HCT116 (cell line): ENCODE data around the gene CHRDL1. TPM values are rescaled to one million over a fixed set of nuclear protein-coding genes. Genes with fewer than 3 reads are reported as not detected.

Experiments
- ATAC-seq: fragments of 200-7000 bp; cut with Tn5 transposase; 2 replicates; pipeline ENCODE4 v1.9.1; 2020; ENCODE audit warnings: mild to moderate bottlenecking, moderate library complexity
- BruUV-seq: library from RNA; stranded (reverse); fragments of 400-500 nt; replicated peaks from 2 replicates; lab custom pipeline; 2021; lab: Mats Ljungman, UMichigan
- CTCF ChIA-PET: fragments of 300-600 bp; sonication (Branson Sonifier 250); formaldehyde crosslinking; loops from one replicate; lab custom pipeline; 2021; ENCODE audit warnings: antibody characterized with exemption; lab: Charles Lee
- POLR2A ChIA-PET: fragments of 300-600, 350-600 bp; sonication (Branson Sonifier 250); formaldehyde crosslinking; loops from one replicate; lab custom pipeline; 2021; ENCODE audit warnings: antibody characterized with exemption; lab: Charles Lee
- RAD21 ChIA-PET, 2 experiments: fragments of 300-600 bp; sonication (Branson Sonifier 250); formaldehyde crosslinking; loops; one replicate each; lab custom pipeline; 2023; ENCODE audit warnings: low total read pairs in 2 of 2; ENCODE audit not compliant: uncharacterized antibody in 2 of 2, unreplicated experiment in 2 of 2, low non-redundant PET in 1 of 2; lab: Charles Lee
- DNase-seq: peaks from one replicate; pipeline ENCODE4 v3.0.0-alpha.2; 2010; ENCODE audit warnings: low read depth, low spot score
- H2AFZ ChIP-seq: fragments of 200-600 bp; shearing (Covaris generic), sonication (generic); 2 replicates; pipeline ENCODE4 v1.6.1; 2017; ENCODE audit warnings: low read depth, mixed run types, mixed read lengths, antibody characterized with exemption, low read length; ENCODE audit not compliant: poor library complexity, severe bottlenecking
- H3K27ac ChIP-seq: 2 replicates; pipeline ENCODE4 v1.5.1; 2012; ENCODE audit warnings: low read depth, low read length
- H3K27me3 ChIP-seq: fragments of 200-600 bp; sonication (generic); 2 replicates; pipeline ENCODE4 v1.6.1; 2016; ENCODE audit warnings: mixed run types, low read length, mixed read lengths; ENCODE audit not compliant: insufficient read depth
- H3K36me3 ChIP-seq, 2 experiments: fragments of 200-500 bp in 1 of 2; fragments of 200-600 bp in 1 of 2; sonication (Bioruptor generic) in 1 of 2; sonication (generic) in 1 of 2; 2 replicates each; pipeline versions ENCODE4 v1.5.1 to v1.6.1; 2014 to 2016; ENCODE audit warnings: low read length in 2 of 2, inconsistent platforms in 1 of 2, mixed read lengths in 1 of 2, mixed run types in 1 of 2; ENCODE audit not compliant: insufficient read depth in 2 of 2, control insufficient read depth in 1 of 2
- H3K4me1 ChIP-seq, 2 experiments: fragments of 200-600 bp in 1 of 2; sonication (generic) in 1 of 2; 2 replicates each; pipeline versions ENCODE4 v1.5.1 to v1.6.1; 2012 to 2017; ENCODE audit warnings: low read length in 2 of 2, inconsistent platforms in 1 of 2, mild to moderate bottlenecking in 1 of 2, mixed read lengths in 1 of 2, mixed run types in 1 of 2, moderate library complexity in 1 of 2; ENCODE audit not compliant: insufficient read depth in 2 of 2, control insufficient read depth in 1 of 2
- H3K4me2 ChIP-seq: fragments of 200-600 bp; sonication (generic); 2 replicates; pipeline ENCODE4 v1.6.1; 2017; ENCODE audit warnings: mixed run types, low read length, mixed read lengths
- H3K4me3 ChIP-seq, 2 experiments: fragments of 200-600 bp in 1 of 2; sonication (generic) in 1 of 2; replicated peaks in 1 of 2; 2 replicates each; pipeline ENCODE4 v1.5.1; 2011 to 2016; ENCODE audit warnings: low read length in 2 of 2, control low read depth in 1 of 2, low read depth in 1 of 2, mild to moderate bottlenecking in 1 of 2, mixed read lengths in 1 of 2, mixed run types in 1 of 2
- H3K79me2 ChIP-seq: fragments of 200-600 bp; sonication (generic); 2 replicates; pipeline ENCODE4 v1.6.1; 2017; ENCODE audit warnings: mild to moderate bottlenecking, mixed run types, low read length, moderate library complexity, mixed read lengths; ENCODE audit not compliant: insufficient read depth
- H3K9ac ChIP-seq: fragments of 200-600 bp; sonication (generic); 2 replicates; pipeline ENCODE4 v1.6.1; 2016; ENCODE audit warnings: low read length, mixed read lengths
- H3K9me2 ChIP-seq: fragments of 200-600 bp; sonication (generic), shearing (Covaris generic); 2 replicates; pipeline ENCODE4 v1.6.1; 2017; ENCODE audit warnings: mixed run types, mild to moderate bottlenecking, moderate library complexity; ENCODE audit not compliant: insufficient read depth
- H3K9me3 ChIP-seq, 2 experiments: fragments of 200-500 bp in 1 of 2; fragments of 200-600 bp in 1 of 2; sonication (Bioruptor generic) in 1 of 2; sonication (generic) in 1 of 2; 2 replicates each; pipeline ENCODE4 v1.6.1; 2014 to 2017; ENCODE audit warnings: low read length in 2 of 2, mixed read lengths in 2 of 2, inconsistent platforms in 1 of 2, low read depth in 1 of 2, mild to moderate bottlenecking in 1 of 2, mixed run types in 1 of 2, moderate library complexity in 1 of 2; ENCODE audit not compliant: control insufficient read depth in 1 of 2, insufficient read depth in 1 of 2
- H4K20me1 ChIP-seq: fragments of 200-600 bp; sonication (generic), shearing (Covaris generic); 2 replicates; pipeline ENCODE4 v1.6.1; 2017; ENCODE audit warnings: mixed run types, mild to moderate bottlenecking, moderate library complexity; ENCODE audit not compliant: insufficient read depth
- EGR1 ChIP-seq: IDR thresholded peaks from 2 replicates; pipeline ENCODE4 v1.6.1; 2012; ENCODE audit warnings: low read depth
- MAX ChIP-seq: IDR thresholded peaks from 2 replicates; pipeline ENCODE4 v1.6.1; 2012
- POLR2A ChIP-seq: IDR thresholded peaks from 2 replicates; pipeline ENCODE4 v1.7.0; 2011; ENCODE audit warnings: borderline replicate concordance; ENCODE audit not compliant: insufficient read depth, insufficient read length; ENCODE audit errors: extremely low read depth
- RAD21 ChIP-seq: IDR thresholded peaks from 2 replicates; pipeline ENCODE4 v1.6.1; 2012; ENCODE audit warnings: low read depth, mild to moderate bottlenecking
- SIN3A ChIP-seq: IDR thresholded peaks from 2 replicates; pipeline ENCODE4 v1.6.1; 2012; ENCODE audit warnings: low read depth
- TCF7L2 ChIP-seq: IDR thresholded peaks from 2 replicates; pipeline ENCODE4 v1.7.0; 2011; ENCODE audit warnings: borderline replicate concordance, inconsistent platforms; ENCODE audit not compliant: insufficient read depth, insufficient read length; ENCODE audit errors: extremely low read depth
- YY1 ChIP-seq: IDR thresholded peaks from 2 replicates; pipeline ENCODE4 v1.6.1; 2011; ENCODE audit warnings: low read length, low read depth, moderate library complexity, mild to moderate bottlenecking; ENCODE audit not compliant: insufficient replicate concordance; ENCODE audit errors: extremely low read depth
- intact Hi-C: fragments of 100-400 bp; cut with micrococcal nuclease; formaldehyde crosslinking; loops from 2 replicates; pipeline ENCODE4 v1.10.0; 2022
- total RNA-seq: library from RNA; stranded (reverse); gene quantifications from one replicate; pipeline ENCODE4 v1.2.1, GENCODE V29; 2021; ENCODE audit not compliant: unreplicated experiment
- TF ChIP-seq, protein P1 (sequence below): IDR thresholded peaks from 2 replicates; pipeline ENCODE4 v1.6.1; 2012
- TF ChIP-seq, protein P2 (sequence below): IDR thresholded peaks from 2 replicates; pipeline ENCODE4 v1.6.1; 2012; ENCODE audit warnings: low read depth

The CHRDL1 gene
- total RNA-seq, 1 experiment from 2014 or later, result 0.05 TPM

DNA sequence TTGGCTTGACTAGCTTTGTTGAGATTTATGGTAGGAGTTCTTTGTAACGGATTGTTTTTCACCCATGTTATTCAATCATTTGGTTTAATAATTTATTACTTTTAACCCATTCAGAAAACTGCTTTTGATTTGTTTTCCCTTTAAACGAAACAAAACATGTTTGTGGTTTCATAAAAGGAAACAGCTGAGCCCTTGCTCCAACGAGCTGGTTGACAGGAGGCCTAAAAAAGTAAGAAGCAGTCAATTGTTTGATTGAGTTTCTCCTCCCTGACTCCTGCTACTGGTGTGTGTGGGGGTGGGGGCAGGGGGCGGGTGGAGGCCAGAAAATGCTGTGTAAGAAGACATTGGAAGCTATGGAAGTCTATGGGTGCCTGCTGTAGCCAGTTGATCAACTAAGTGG is 102.8 kb downstream of the CHRDL1 start:
- H3K4me2 ChIP-seq, result no peak overlapping the region
- H3K9ac ChIP-seq, result no peak overlapping the region
- no TSS peak for BruUV-seq
- no peak overlapping the region for H2AFZ ChIP-seq
- no peaks in the 10 kb centered on the region for H4K20me1 ChIP-seq
- H3K4me1 ChIP-seq, result no peaks in the 10 kb centered on the region
- no peaks in the 10 kb centered on the region for H3K9me2 ChIP-seq
- ATAC-seq (no peak), DNase-seq (no peak)
- ChIA-PET CTCF (no interaction called here), RAD21 (no interaction called here), POLR2A (no interaction called here)
- no peaks in the 10 kb centered on the region; the same call in 1 of the 2 replicates for H3K27me3 ChIP-seq
- no peak overlapping the region for H3K4me3 ChIP-seq
- H3K79me2 ChIP-seq, result no peaks in the 10 kb centered on the region
- no peaks in the 10 kb centered on the region for H3K36me3 ChIP-seq
- no peak overlapping the region for H3K27ac ChIP-seq
- H3K9me3 ChIP-seq, result no peaks in the 10 kb centered on the region
- TF ChIP-seq MAX (no peak), POLR2A (no peak), SIN3A (no peak), EGR1 (no peak), TCF7L2 (no peak), YY1 (no peak), RAD21 (no peak)
- TF ChIP-seq, protein P1, sequence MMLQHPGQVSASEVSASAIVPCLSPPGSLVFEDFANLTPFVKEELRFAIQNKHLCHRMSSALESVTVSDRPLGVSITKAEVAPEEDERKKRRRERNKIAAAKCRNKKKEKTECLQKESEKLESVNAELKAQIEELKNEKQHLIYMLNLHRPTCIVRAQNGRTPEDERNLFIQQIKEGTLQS, result no peak
- TF ChIP-seq, protein P2, sequence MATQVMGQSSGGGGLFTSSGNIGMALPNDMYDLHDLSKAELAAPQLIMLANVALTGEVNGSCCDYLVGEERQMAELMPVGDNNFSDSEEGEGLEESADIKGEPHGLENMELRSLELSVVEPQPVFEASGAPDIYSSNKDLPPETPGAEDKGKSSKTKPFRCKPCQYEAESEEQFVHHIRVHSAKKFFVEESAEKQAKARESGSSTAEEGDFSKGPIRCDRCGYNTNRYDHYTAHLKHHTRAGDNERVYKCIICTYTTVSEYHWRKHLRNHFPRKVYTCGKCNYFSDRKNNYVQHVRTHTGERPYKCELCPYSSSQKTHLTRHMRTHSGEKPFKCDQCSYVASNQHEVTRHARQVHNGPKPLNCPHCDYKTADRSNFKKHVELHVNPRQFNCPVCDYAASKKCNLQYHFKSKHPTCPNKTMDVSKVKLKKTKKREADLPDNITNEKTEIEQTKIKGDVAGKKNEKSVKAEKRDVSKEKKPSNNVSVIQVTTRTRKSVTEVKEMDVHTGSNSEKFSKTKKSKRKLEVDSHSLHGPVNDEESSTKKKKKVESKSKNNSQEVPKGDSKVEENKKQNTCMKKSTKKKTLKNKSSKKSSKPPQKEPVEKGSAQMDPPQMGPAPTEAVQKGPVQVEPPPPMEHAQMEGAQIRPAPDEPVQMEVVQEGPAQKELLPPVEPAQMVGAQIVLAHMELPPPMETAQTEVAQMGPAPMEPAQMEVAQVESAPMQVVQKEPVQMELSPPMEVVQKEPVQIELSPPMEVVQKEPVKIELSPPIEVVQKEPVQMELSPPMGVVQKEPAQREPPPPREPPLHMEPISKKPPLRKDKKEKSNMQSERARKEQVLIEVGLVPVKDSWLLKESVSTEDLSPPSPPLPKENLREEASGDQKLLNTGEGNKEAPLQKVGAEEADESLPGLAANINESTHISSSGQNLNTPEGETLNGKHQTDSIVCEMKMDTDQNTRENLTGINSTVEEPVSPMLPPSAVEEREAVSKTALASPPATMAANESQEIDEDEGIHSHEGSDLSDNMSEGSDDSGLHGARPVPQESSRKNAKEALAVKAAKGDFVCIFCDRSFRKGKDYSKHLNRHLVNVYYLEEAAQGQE, result no peak
- intact Hi-C loops, result no loop called here
